NB4 (cell line): ENCODE results near the gene PPFIA1.
"Not testable (repeated sequence)": the region's sequence is repeated elsewhere in the genome, so short reads cannot be mapped to it uniquely, and the experiment has no call there.

Experiments used
- MAX ChIP-seq: IDR thresholded peaks from 2 replicates; pipeline ENCODE4 v1.6.1; 2011; ENCODE audit warnings: low read depth, low read length
- MYC ChIP-seq: IDR thresholded peaks from 2 replicates; pipeline ENCODE4 v1.6.1; 2011; ENCODE audit warnings: low read depth, low read length
- POLR2A ChIP-seq: IDR thresholded peaks from 2 replicates; pipeline ENCODE4 v1.6.1; 2011; ENCODE audit warnings: mild to moderate bottlenecking; ENCODE audit not compliant: insufficient read length; ENCODE audit errors: extremely low read depth
- TF ChIP-seq, protein P1 (sequence below): IDR thresholded peaks from one replicate; pipeline ENCODE4 v1.5.1; 2012; ENCODE audit warnings: low read depth, low read length

GRCh38 chr11:70259077-70259476, 11.4 kb upstream of the PPFIA1 start:
- TF ChIP-seq, protein P1, sequence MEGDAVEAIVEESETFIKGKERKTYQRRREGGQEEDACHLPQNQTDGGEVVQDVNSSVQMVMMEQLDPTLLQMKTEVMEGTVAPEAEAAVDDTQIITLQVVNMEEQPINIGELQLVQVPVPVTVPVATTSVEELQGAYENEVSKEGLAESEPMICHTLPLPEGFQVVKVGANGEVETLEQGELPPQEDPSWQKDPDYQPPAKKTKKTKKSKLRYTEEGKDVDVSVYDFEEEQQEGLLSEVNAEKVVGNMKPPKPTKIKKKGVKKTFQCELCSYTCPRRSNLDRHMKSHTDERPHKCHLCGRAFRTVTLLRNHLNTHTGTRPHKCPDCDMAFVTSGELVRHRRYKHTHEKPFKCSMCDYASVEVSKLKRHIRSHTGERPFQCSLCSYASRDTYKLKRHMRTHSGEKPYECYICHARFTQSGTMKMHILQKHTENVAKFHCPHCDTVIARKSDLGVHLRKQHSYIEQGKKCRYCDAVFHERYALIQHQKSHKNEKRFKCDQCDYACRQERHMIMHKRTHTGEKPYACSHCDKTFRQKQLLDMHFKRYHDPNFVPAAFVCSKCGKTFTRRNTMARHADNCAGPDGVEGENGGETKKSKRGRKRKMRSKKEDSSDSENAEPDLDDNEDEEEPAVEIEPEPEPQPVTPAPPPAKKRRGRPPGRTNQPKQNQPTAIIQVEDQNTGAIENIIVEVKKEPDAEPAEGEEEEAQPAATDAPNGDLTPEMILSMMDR = not testable (repeated sequence)
- not testable (repeated sequence) for TF ChIP-seq POLR2A, MAX, MYC
